HFF-Myc (cell line): ENCODE measurements around the gene CTCF.
"Not testable (repeated sequence)": the region's sequence is repeated elsewhere in the genome, so short reads cannot be mapped to it uniquely, and the experiment has no call there.

ENCODE experiments used
- DNase-seq: peaks from one replicate; pipeline ENCODE4 v3.0.0-alpha.2; 2011; ENCODE audit warnings: low read depth; ENCODE audit errors: extremely low read depth
- H3K4me3 ChIP-seq: replicated peaks from 2 replicates; pipeline ENCODE4 v1.5.1; 2011; ENCODE audit warnings: low read depth, mild to moderate bottlenecking, control low read depth, low read length
- TF ChIP-seq, protein P1 (sequence below): IDR thresholded peaks from 2 replicates; pipeline ENCODE4 v1.5.1; 2012; ENCODE audit warnings: mild to moderate bottlenecking, low read depth, low read length, control low read depth; ENCODE audit errors: missing control alignments

Gene CTCF

DNA sequence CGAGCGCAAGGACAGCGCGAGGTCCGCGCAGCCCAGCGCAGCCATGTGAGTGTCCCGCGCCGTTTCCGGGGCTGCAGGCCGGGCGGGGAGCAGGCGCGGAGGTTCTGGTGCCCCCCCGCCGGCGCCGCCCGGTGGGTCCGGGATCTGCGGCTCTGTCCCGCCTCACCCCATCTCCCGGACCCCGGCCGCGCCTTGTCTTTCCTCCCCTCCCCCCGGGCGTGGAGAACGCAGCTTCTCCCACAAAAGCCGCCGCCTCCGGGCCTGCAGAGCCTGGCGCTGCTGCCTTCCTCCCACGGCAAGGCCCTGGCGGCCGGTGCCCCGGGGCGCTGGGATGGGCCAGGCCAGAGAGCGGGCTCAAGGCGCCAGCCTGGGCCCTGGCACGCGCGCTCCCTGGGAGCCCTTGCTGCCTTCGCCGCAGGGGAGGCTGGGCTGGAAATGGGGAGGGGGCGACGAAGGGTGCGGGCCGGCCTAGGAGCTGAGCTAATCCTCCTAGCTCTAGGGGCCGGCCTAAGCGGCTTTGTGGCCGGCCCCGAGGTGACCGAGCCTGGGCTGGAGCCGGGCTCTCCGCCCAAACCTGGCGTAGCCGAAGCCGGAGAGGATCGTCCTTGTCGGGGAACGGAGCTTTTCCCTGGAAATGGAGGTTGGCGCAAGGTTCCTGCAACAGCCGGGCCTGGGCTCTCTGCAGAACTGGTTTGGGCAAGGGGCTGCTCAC lies 33.3 kb upstream of the CTCF start:
- no peak for DNase-seq
- H3K4me3 ChIP-seq, result peak overlapping the region; percentile 79
- TF ChIP-seq, protein P1, sequence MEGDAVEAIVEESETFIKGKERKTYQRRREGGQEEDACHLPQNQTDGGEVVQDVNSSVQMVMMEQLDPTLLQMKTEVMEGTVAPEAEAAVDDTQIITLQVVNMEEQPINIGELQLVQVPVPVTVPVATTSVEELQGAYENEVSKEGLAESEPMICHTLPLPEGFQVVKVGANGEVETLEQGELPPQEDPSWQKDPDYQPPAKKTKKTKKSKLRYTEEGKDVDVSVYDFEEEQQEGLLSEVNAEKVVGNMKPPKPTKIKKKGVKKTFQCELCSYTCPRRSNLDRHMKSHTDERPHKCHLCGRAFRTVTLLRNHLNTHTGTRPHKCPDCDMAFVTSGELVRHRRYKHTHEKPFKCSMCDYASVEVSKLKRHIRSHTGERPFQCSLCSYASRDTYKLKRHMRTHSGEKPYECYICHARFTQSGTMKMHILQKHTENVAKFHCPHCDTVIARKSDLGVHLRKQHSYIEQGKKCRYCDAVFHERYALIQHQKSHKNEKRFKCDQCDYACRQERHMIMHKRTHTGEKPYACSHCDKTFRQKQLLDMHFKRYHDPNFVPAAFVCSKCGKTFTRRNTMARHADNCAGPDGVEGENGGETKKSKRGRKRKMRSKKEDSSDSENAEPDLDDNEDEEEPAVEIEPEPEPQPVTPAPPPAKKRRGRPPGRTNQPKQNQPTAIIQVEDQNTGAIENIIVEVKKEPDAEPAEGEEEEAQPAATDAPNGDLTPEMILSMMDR, result no peak

DNA sequence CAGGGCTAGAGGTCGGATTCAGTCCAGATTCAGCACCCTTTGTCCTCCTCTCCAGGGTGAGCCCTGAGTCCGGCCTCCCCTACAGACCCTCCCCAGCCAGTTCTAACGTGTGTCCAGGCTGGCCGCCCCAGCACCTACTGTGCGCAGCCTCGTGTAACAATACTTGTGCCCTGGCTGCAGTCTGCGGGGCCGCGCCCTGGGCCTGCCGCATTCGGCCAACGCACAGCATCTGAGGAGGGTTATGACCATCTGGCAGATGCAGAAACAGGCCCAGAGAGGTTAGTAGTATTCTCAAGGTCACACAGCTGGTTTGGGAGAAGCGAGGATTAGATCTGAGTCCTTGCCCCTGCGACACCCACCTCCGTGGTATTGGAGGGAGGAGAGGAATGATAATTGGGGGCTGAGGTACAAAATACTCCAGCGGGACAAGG lies 32.7 kb upstream of the CTCF start:
- no peak for DNase-seq
- peak overlapping the region; percentile 79 for H3K4me3 ChIP-seq
- TF ChIP-seq, protein P1, result no peak

DNA sequence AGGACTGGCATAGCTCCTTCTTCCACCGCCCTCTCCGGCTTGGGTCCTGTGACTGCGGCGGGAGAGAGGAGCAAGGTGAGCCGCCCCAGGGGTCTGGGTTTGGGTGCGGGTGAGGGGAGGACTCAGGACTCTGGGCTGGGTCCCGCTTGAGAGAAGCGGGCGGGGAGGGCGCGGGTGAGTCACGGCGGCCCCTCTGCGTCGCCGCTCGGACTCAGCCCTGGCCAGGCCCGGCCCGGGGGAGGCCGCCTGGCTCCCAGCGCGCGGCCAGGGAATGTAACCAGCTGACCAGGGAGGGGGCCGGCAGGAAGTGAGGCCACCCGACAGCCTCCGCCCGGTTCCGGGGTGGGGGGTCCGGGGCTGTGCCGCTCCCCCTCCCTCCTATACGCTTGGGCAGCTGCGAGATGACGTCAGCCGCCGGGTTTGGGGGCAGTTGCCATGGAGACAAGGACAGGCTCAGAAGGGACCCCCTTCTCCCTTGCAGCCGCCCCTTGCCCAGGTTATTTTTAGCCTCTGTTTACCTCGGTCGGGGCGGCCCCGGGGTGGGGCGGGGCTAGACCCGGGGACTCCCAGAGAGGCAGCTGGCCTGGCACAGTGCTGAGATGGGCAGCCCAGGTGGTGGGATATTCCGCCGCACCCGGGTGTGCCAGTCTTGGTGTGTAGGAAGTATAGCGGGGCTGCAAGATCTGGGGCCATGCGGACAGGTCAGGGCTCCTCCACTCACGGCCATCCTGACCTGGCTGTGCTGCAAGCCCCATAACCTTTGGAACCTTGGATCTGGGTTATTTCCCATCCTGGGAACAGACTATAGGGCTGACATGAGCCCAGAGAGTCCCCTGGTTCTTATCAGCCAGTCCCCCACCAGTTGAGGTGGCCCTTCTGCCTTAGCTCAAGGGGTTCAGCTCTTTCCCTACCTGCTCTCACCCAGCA lies 32.0 kb upstream of the CTCF start:
- no peak for DNase-seq
- peak overlapping the region; percentile 79 for H3K4me3 ChIP-seq
- TF ChIP-seq, protein P1, result no peak

DNA sequence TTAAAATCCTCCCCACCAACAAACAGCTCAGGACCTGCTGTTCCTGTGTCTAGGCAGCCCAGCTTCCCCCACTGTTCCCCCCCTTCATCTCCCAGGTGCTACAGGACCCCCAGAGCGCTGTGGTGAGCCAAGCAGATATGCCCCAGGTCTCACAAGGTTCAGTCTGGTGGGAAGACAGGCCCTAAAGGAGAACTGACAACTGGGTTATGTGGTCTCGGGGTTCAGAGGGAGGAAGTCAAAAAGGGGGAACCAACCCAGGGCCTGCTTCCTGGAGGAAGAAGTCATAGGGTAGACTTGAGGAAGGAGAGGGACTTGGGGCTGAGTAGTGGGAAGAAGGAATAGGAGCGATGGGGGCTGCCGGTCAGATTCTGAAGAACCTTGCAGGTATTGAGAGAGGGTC lies 31.1 kb upstream of the CTCF start:
- DNase-seq, result no peak
- H3K4me3 ChIP-seq, result peak overlapping the region; percentile 79; the same call in 1 of the 2 replicates
- TF ChIP-seq, protein P1, result no peak

DNA sequence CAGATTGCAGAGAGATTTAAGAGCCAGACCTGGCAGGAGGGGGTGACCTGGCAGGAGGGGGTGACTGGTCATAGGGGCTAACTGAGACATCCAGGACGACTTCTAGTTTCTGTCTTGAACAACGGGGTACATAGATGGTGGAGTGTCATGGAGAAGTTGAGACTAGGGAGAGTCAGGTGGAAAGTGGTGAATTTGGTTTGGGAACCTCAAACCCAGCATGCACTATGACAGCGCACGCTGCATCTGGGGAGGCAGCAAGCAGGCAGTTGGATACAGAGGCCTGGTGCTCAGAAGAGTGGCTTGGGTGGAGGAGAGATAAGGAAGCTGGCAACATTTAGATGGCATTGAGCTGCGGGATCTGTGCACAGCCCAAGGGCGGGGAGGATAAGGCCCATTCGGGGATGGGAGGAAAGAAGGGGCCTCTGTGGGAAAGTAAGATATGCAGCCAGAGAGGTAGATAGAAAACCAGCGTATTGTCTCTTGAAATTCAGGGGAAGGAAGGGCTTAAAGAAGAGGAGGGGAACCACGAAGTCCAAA lies 29.2 kb upstream of the CTCF start:
- TF ChIP-seq, protein P1, result no peak
- no peak for DNase-seq

DNA sequence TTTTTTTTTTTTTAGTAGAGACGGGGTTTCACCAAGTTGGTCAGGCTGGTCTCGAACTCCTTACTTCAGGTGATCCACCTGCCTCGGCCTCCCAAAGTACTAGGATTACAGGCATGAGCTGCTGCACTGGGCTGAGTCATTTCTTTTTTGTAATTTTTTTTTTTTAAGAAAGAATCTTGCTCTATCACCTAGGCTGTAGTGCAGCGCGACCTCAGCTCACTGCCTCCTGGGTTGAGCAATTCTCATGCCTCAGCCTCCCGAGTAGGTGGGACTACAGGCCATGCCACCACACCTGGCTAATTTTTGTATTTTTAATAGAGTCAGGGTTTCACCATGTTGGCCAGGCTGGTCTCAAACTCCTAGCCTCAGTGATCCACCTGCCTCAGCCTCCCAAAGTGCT lies 28.3 kb upstream of the CTCF start:
- DNase-seq, H3K4me3 ChIP-seq: not testable (repeated sequence)

More for the DNA sequence above, 29.2 kb upstream of the CTCF start:
- H3K4me3 ChIP-seq, result no peak overlapping the region

DNA sequence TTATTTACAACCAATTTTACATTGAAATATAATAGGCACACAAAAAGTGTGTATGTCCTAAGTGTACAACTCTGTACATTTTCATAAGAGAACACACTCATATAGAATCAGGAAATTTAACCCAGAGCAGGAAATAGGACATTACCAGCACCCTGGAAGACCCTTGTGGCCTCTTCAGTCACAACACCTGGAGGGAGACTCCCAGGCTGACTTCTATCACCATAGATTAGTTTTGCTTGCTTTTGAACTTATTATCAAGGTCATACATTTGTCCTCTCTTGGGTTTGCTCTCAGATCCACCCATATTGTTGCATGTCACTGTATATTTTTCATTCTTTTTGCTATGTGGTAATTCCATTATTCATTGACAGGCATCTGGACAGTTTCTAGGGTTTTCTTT lies 27.9 kb upstream of the CTCF start:
- TF ChIP-seq, protein P1, result no peak
- DNase-seq, result no peak
- no peak overlapping the region for H3K4me3 ChIP-seq
